IMR-90 (cell line): ENCODE results near the gene PLCB3. TPM values are rescaled to one million over a fixed set of nuclear protein-coding genes. Genes with fewer than 3 reads are reported as not detected.

Experiments
- ATAC-seq: fragments of 200-7000 bp; cut with Tn5 transposase; 2 replicates; pipeline ENCODE4 v1.9.1; 2020; ENCODE audit warnings: low read depth, mild to moderate bottlenecking, moderate library complexity
- BruUV-seq: library from RNA; stranded (reverse); fragments of 400-500 nt; replicated peaks from 2 replicates; lab custom pipeline; 2021; lab: Mats Ljungman, UMichigan
- CTCF ChIA-PET: fragments of 300-600 bp; formaldehyde crosslinking; extraction: SDS; loops from one replicate; lab custom pipeline; 2021; ENCODE audit warnings: antibody characterized with exemption; lab: Yijun Ruan, JAX
- POLR2A ChIA-PET: fragments of 300-600 bp; sonication (Branson Sonifier 250); formaldehyde crosslinking; loops from one replicate; lab custom pipeline; 2022; ENCODE audit warnings: antibody characterized with exemption; ENCODE audit not compliant: unreplicated experiment; lab: Charles Lee
- DNase-seq: peaks from one replicate; pipeline ENCODE4 v3.0.0; 2013
- H2AFZ ChIP-seq: replicated peaks from 2 replicates; pipeline ENCODE3; 2013; ENCODE audit warnings: low read length, mild to moderate bottlenecking; ENCODE audit not compliant: poor library complexity
- H2AK5ac ChIP-seq: 2 replicates; pipeline ENCODE4 v1.6.1; 2013; ENCODE audit warnings: low read depth, low read length, inconsistent platforms
- H2AK9ac ChIP-seq: replicated peaks from 2 replicates; pipeline ENCODE3; 2013; ENCODE audit warnings: mild to moderate bottlenecking, low read depth, low read length, moderate library complexity; ENCODE audit not compliant: poor library complexity
- H2BK120ac ChIP-seq: 2 replicates; pipeline ENCODE4 v1.6.1; 2013; ENCODE audit warnings: low read depth, low read length, inconsistent platforms
- H2BK15ac ChIP-seq: 3 replicates; pipeline ENCODE4 v1.6.1; 2013; ENCODE audit warnings: low read depth, low read length, inconsistent platforms
- H2BK20ac ChIP-seq: 2 replicates; pipeline ENCODE4 v1.6.1; 2013; ENCODE audit warnings: low read depth, mild to moderate bottlenecking, inconsistent platforms, low read length, moderate library complexity
- H2BK5ac ChIP-seq: 2 replicates; pipeline ENCODE4 v1.6.1; 2013; ENCODE audit warnings: mild to moderate bottlenecking, low read depth, low read length, inconsistent platforms; ENCODE audit not compliant: poor library complexity, severe bottlenecking
- H3K14ac ChIP-seq: replicated peaks from 2 replicates; pipeline ENCODE4 v1.6.1; 2013; ENCODE audit warnings: low read depth, low read length, inconsistent platforms
- H3K18ac ChIP-seq: 2 replicates; pipeline ENCODE4 v1.6.1; 2013; ENCODE audit warnings: low read depth, low read length, control low read depth
- H3K23ac ChIP-seq: 2 replicates; pipeline ENCODE4 v1.6.1; 2013; ENCODE audit warnings: low read depth, low read length, inconsistent platforms
- H3K27ac ChIP-seq: 2 replicates; pipeline ENCODE4 v1.5.1; 2013; ENCODE audit warnings: mild to moderate bottlenecking, control low read depth, low read length; ENCODE audit not compliant: insufficient read depth
- H3K27me3 ChIP-seq: 2 replicates; pipeline ENCODE4 v1.6.1; 2013; ENCODE audit warnings: low read length; ENCODE audit not compliant: control insufficient read depth, insufficient read depth
- H3K36me3 ChIP-seq: 2 replicates; pipeline ENCODE4 v1.6.1; 2013; ENCODE audit warnings: low read length, mixed read lengths; ENCODE audit not compliant: control insufficient read depth, insufficient read depth
- H3K4ac ChIP-seq: 2 replicates; pipeline ENCODE4 v1.6.1; 2013; ENCODE audit warnings: low read depth, low read length, inconsistent platforms
- H3K4me1 ChIP-seq: 2 replicates; pipeline ENCODE4 v1.6.1; 2013; ENCODE audit warnings: low read length, mixed read lengths; ENCODE audit not compliant: control insufficient read depth, insufficient read depth
- H3K4me2 ChIP-seq: 2 replicates; pipeline ENCODE4 v1.6.1; 2013; ENCODE audit warnings: low read depth, mild to moderate bottlenecking, control low read depth, low read length, moderate library complexity
- H3K4me3 ChIP-seq: 2 replicates; pipeline ENCODE4 v1.5.1; 2013; ENCODE audit warnings: low read depth, mild to moderate bottlenecking, control low read depth, low read length, moderate library complexity; ENCODE audit not compliant: insufficient read depth
- H3K56ac ChIP-seq: 2 replicates; pipeline ENCODE4 v1.6.1; 2013; ENCODE audit warnings: low read length, inconsistent platforms; ENCODE audit not compliant: insufficient read depth; ENCODE audit errors: extremely low read depth
- H3K79me1 ChIP-seq, 2 experiments: 2 replicates each; pipeline ENCODE4 v1.6.1; 2013; ENCODE audit warnings: low read length in 2 of 2, inconsistent platforms in 1 of 2, low read depth in 1 of 2
- H3K9ac ChIP-seq: 2 replicates; pipeline ENCODE4 v1.6.1; 2013; ENCODE audit warnings: low read depth, low read length, control low read depth
- H3K9me1 ChIP-seq: 2 replicates; pipeline ENCODE4 v1.6.1; 2013; ENCODE audit warnings: low read length, inconsistent platforms; ENCODE audit not compliant: insufficient read depth
- H3K9me3 ChIP-seq: 2 replicates; pipeline ENCODE4 v1.6.1; 2013; ENCODE audit warnings: low read length; ENCODE audit not compliant: control insufficient read depth, insufficient read depth
- H4K20me1 ChIP-seq: 2 replicates; pipeline ENCODE4 v1.6.1; 2013; ENCODE audit warnings: low read length, inconsistent platforms; ENCODE audit not compliant: insufficient read depth
- H4K5ac ChIP-seq: 2 replicates; pipeline ENCODE4 v1.6.1; 2013; ENCODE audit warnings: mild to moderate bottlenecking, low read depth, low read length, control low read depth
- H4K8ac ChIP-seq, 2 experiments: 2 replicates each; pipeline ENCODE4 v1.6.1; 2013; ENCODE audit warnings: low read depth in 2 of 2, low read length in 2 of 2, control low read depth in 1 of 2, inconsistent platforms in 1 of 2
- H4K91ac ChIP-seq: 2 replicates; pipeline ENCODE4 v1.6.1; 2013; ENCODE audit warnings: low read depth, low read length, inconsistent platforms; ENCODE audit not compliant: insufficient read depth
- RFX5 ChIP-seq: IDR thresholded peaks from 2 replicates; pipeline ENCODE4 v1.8.0; 2012; ENCODE audit warnings: low read depth, mild to moderate bottlenecking, low read length, moderate library complexity
- USF2 ChIP-seq: fragments of 150-350 bp; IDR thresholded peaks from 2 replicates; pipeline ENCODE4 v1.6.1; 2017; ENCODE audit warnings: mild to moderate bottlenecking, antibody characterized with exemption, low read length, low read depth
- WGBS, 2 experiments: methylation state at CpG; one replicate each; pipeline versions ENCODE4 v1.1.5 to v1.1.7; 2013; ENCODE audit warnings: missing lambda C conversion rate in 2 of 2; ENCODE audit not compliant: insufficient read length in 1 of 2; ENCODE audit errors: extremely low coverage in 2 of 2; 5-methylcytosine and 5-hydroxymethylcytosine counted together
- dilution Hi-C: fragments of 300-500 bp; cut with HindIII; formaldehyde crosslinking; loops from one replicate; pipeline ENCODE4 v1.14.3; 2018; ENCODE audit warnings: low sequenced_read_pairs; ENCODE audit not compliant: unreplicated experiment
- in situ Hi-C: fragments of 300-500 bp; cut with MboI; formaldehyde crosslinking; loops from 3 replicates; pipeline ENCODE4 v1.14.3; 2019; ENCODE audit warnings: low sequenced_read_pairs, inconsistent platforms, mixed read lengths
- intact Hi-C: fragments of 100-400 bp; cut with micrococcal nuclease; formaldehyde crosslinking; loops from 2 replicates; pipeline ENCODE4 v1.10.0; 2022
- polyA plus RNA-seq, 3 experiments: library from polyadenylated mRNA; depleted of rRNA; stranded (reverse); fragments of >200 nt; gene quantifications; 2 replicates each; pipeline ENCODE4 v1.2.3, GENCODE V29; 2012; ENCODE audit warnings: low replicate concordance in 1 of 3
- total RNA-seq: library from RNA; depleted of rRNA; stranded (reverse); fragments of >200 nt; gene quantifications from 2 replicates; pipeline ENCODE4 v1.2.3, GENCODE V29; 2012

PLCB3 gene
- total and polyA plus RNA-seq, 2 of the 4 experiments (the other 2 are of a cell fraction): 23.9 to 24.9 TPM

DNA sequence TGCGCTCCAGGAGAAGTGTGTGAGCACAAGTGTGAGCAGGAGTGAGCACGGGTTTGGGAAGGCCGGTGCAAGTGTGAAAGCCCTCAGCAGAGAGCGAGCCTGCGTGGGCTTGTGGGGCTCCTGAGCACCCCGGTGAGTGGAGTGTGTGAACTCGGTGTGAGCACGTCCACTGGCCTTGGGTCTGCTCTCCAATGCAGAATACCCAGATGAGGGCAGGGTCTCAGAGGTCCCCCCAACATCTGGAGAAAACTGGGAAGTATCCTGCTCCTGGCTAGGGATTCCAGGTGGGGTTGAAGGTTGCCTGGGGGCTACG, 55.2 kb downstream of the PLCB3 start:
- H3K4me3 ChIP-seq: peak overlapping the region; percentile 58
- no peak overlapping the region for H2BK15ac ChIP-seq
- no peaks in the 10 kb centered on the region for H3K27me3 ChIP-seq
- H3K27ac ChIP-seq: peak overlapping the region; percentile 86; the same call in 1 of the 2 replicates
- dilution Hi-C loops: no loop called here
- peaks cover 9% of the 10 kb centered on the region; the same call in 1 of the 2 replicates for H3K4me1 ChIP-seq
- peak overlapping the region; percentile 19; the same call in 1 of the 2 replicates for H3K23ac ChIP-seq
- peak overlapping the region; percentile 89 for H2AFZ ChIP-seq
- peak overlapping the region; percentile 80 for H3K9ac ChIP-seq
- no peak overlapping the region; the same call in 1 of the 2 replicates for H4K91ac ChIP-seq
- intact Hi-C loops: loop anchor here (1.0 to 10.0 kb wide), 2 partner anchors 49 to 302 kb away; no protein-coding TSS in a partner anchor
- no TSS peak for BruUV-seq
- WGBS, 2 experiments: 23% methylated on average over 8 of the region's 9 CpGs; no CpG with 5 or more reads in 1 of the 2 experiments
- peak overlapping the region; percentile 83; the same call in 1 of the 2 replicates for H2AK5ac ChIP-seq
- peak overlapping the region; percentile 1; the same call in 1 of the 2 replicates for H4K5ac ChIP-seq
- POLR2A ChIA-PET: no interaction called here
- H3K9me3 ChIP-seq: no peaks in the 10 kb centered on the region
- H2BK5ac ChIP-seq: peak overlapping the region; percentile 66
- H4K8ac ChIP-seq: peak overlapping the region; percentile 15 to 47; a peak in 3 of 4 replicates
- peaks cover 7% of the 10 kb centered on the region for H4K20me1 ChIP-seq
- H3K18ac ChIP-seq: no peak overlapping the region
- peak overlapping the region; percentile 83 for H2AK9ac ChIP-seq
- H3K56ac ChIP-seq: no peak overlapping the region; the same call in 1 of the 2 replicates
- H2BK120ac ChIP-seq: no peak overlapping the region; the same call in 1 of the 2 replicates
- peaks cover 19 to 30% of the 10 kb centered on the region in 2 experiments for H3K79me1 ChIP-seq
- CTCF ChIA-PET: no interaction called here
- no peaks in the 10 kb centered on the region for H3K9me1 ChIP-seq
- H3K36me3 ChIP-seq: no peaks in the 10 kb centered on the region
- ATAC-seq (no peak), DNase-seq (no peak)
- peak overlapping the region; percentile 90 for H3K4me2 ChIP-seq
- H2BK20ac ChIP-seq: no peak overlapping the region
- peak overlapping the region; percentile 54 for H3K4ac ChIP-seq
- peak overlapping the region; percentile 88 for H3K14ac ChIP-seq
- TF ChIP-seq USF2 (no peak), RFX5 (no peak)
- in situ Hi-C loops: no loop called here
